GM10266 (cell line): ENCODE data around the gene LRP1B.

Source experiments
- DNase-seq: peaks from one replicate; pipeline ENCODE4 v3.0.0; 2012; ENCODE audit errors: extremely low spot score
- CTCF ChIP-seq: IDR thresholded peaks from 2 replicates; pipeline ENCODE4 v1.5.1; 2012; ENCODE audit warnings: mild to moderate bottlenecking, low read depth; ENCODE audit not compliant: control insufficient read depth, insufficient read depth; ENCODE audit errors: missing control alignments

LRP1B gene

GRCh38 chr2:141437521-141437920 is 693.3 kb downstream of the LRP1B start:
- DNase-seq = no peak
- TF ChIP-seq CTCF = no peak

- TF ChIP-seq CTCF = no peak
- DNase-seq = no peak
Observed at GRCh38 chr2:141423124-141423523, 707.7 kb downstream of the LRP1B start.

GRCh38 chr2:141417246-141417797 is 713.5 kb downstream of the LRP1B start:
- no peak for TF ChIP-seq CTCF
- no peak for DNase-seq

GRCh38 chr2:141411419-141411818 is 719.4 kb downstream of the LRP1B start:
- DNase-seq = no peak
- TF ChIP-seq CTCF = no peak

GRCh38 chr2:141399270-141399669 is 731.5 kb downstream of the LRP1B start:
- no peak for DNase-seq
- TF ChIP-seq CTCF = peak; percentile 24

GRCh38 chr2:141393214-141393545 is 737.6 kb downstream of the LRP1B start:
- no peak for TF ChIP-seq CTCF
- no peak for DNase-seq

- no peak for TF ChIP-seq CTCF
- no peak for DNase-seq
Observed at GRCh38 chr2:141392517-141393213, 738.2 kb downstream of the LRP1B start.
